T-helper 2 cell treated with Interferon-gamma antibody and Interleukin-4, amounts not matched to agents 5 μg/mL and 100 μg/mL, for 36 hours (primary cell): ENCODE results near the gene CACHD1.

ENCODE experiments used
- DNase-seq: peaks from one replicate; pipeline ENCODE4 v3.0.0; 2021; ENCODE audit warnings: low spot score
- H3K27ac Mint-ChIP-seq: one replicate; pipeline ENCODE4 v1.8.0; 2021; ENCODE audit warnings: mild to moderate bottlenecking, mixed read lengths
- H3K27me3 Mint-ChIP-seq: one replicate; pipeline ENCODE4 v1.8.0; 2021; ENCODE audit warnings: low read depth, mixed read lengths
- H3K36me3 Mint-ChIP-seq: one replicate; pipeline ENCODE4 v1.8.0; 2021; ENCODE audit warnings: low read depth, mixed read lengths
- H3K4me1 Mint-ChIP-seq: one replicate; pipeline ENCODE4 v1.8.0; 2021; ENCODE audit warnings: low read depth, mixed read lengths
- H3K4me3 Mint-ChIP-seq: one replicate; pipeline ENCODE4 v1.8.0; 2022; ENCODE audit warnings: mild to moderate bottlenecking, moderate library complexity, mixed read lengths
- H3K9me3 Mint-ChIP-seq: one replicate; pipeline ENCODE4 v1.8.0; 2021; ENCODE audit warnings: mixed read lengths

Gene CACHD1

GRCh38 chr1:64650411-64650810 lies 180.5 kb downstream of the CACHD1 start:
- Mint-ChIP-seq H3K36me3 (no peaks in the 10 kb centered on the region), H3K4me3 (no peak overlapping the region), H3K27ac (no peak overlapping the region), H3K27me3 (peaks cover 8% of the 10 kb centered on the region), H3K9me3 (no peaks in the 10 kb centered on the region), H3K4me1 (no peaks in the 10 kb centered on the region)
- DNase-seq = no peak

GRCh38 chr1:64651841-64652240 lies 181.9 kb downstream of the CACHD1 start:
- H3K36me3 Mint-ChIP-seq = no peaks in the 10 kb centered on the region
- no peak for DNase-seq
- no peaks in the 10 kb centered on the region for H3K4me1 Mint-ChIP-seq
- peaks cover 8% of the 10 kb centered on the region for H3K27me3 Mint-ChIP-seq
- H3K27ac Mint-ChIP-seq = no peak overlapping the region
- no peaks in the 10 kb centered on the region for H3K9me3 Mint-ChIP-seq
- no peak overlapping the region for H3K4me3 Mint-ChIP-seq

DNA sequence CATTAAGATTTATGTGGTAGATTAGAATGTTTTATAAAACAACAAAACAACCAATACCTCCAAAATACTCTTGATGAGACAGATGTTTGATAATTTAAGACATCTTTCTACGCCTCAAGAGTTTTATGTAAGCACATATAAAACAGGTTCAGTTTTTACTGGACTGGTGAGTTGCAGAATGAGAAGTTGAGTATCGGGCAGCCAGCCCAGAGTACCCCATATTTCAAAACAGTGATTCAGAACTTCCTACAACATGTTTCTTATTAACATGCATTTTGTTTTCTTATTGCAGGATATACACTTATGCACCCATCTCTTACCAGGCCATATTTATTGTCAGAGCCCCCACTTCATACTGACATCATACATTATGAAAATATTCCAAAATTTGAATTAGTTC lies 183.5 kb downstream of the CACHD1 start:
- peaks cover 10% of the 10 kb centered on the region for H3K27me3 Mint-ChIP-seq
- H3K27ac Mint-ChIP-seq = no peak overlapping the region
- no peak overlapping the region for H3K4me3 Mint-ChIP-seq
- no peaks in the 10 kb centered on the region for H3K36me3 Mint-ChIP-seq
- no peak for DNase-seq
- H3K9me3 Mint-ChIP-seq = no peaks in the 10 kb centered on the region
- H3K4me1 Mint-ChIP-seq = no peaks in the 10 kb centered on the region

DNA sequence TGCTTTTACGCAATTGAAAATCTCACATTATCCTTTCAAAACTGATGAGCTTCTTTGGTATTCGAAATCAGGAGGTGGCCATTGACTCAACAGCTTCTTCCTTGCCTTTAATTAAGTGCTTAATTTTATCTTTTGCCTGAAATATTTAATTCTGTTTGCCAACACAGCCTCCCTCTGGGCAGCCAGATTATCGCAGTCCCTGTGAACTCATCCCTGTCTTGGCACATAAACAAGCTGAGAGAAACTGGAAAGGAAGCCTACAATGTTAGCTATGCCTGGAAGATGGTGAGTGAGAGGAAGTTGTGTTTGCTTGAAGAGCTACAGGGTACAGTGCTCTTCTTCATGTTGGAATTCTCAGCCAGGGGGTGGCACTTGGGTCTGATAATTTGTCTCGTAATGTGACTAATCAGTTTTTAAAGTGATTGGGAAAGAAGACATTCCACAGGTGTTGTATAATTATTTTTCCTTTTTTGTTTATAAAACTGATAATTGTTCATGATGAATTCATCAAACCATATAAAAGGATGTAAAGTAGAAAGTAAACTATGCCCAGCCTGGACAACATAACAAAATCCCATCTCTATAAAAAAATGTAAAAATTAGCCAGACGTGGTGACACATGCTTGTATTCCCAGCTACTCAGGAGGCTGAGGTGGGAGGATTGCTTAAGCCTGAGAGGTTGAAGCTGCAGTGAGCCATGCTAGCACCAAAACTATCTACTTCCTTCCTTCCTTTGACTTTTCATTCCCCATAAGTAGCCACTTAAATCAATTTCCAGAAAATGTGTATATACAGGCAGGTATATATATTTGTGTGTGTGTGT lies 184.8 kb downstream of the CACHD1 start:
- H3K36me3 Mint-ChIP-seq = no peaks in the 10 kb centered on the region
- no peak for DNase-seq
- H3K9me3 Mint-ChIP-seq = no peaks in the 10 kb centered on the region
- H3K27ac Mint-ChIP-seq = no peak overlapping the region
- H3K27me3 Mint-ChIP-seq = peaks cover 10% of the 10 kb centered on the region
- no peak overlapping the region for H3K4me3 Mint-ChIP-seq
- H3K4me1 Mint-ChIP-seq = no peaks in the 10 kb centered on the region

DNA sequence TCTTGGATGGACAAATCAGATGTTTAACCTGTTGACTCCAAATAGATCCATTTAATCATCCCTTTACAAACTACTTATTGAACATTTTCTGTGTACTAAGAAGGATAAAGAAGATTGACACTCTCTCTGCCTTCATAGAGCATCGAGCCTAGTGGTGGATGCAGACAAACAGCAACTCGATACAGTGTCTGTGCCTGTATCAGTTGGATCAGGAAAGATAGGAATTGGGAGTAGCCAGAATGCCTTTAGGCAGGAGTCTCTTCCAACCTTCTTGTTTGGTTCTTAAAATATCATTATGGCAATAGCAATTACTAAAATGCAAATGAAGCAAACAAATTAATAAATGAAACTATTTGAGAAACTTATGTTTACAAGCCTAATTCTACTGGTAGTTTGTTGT lies 185.9 kb downstream of the CACHD1 start:
- no peak overlapping the region for H3K4me3 Mint-ChIP-seq
- no peaks in the 10 kb centered on the region for H3K9me3 Mint-ChIP-seq
- no peaks in the 10 kb centered on the region for H3K4me1 Mint-ChIP-seq
- H3K36me3 Mint-ChIP-seq = no peaks in the 10 kb centered on the region
- no peak for DNase-seq
- peaks cover 10% of the 10 kb centered on the region for H3K27me3 Mint-ChIP-seq
- no peak overlapping the region for H3K27ac Mint-ChIP-seq

- H3K9me3 Mint-ChIP-seq = no peaks in the 10 kb centered on the region
- no peak overlapping the region for H3K27ac Mint-ChIP-seq
- H3K4me1 Mint-ChIP-seq = no peaks in the 10 kb centered on the region
- no peaks in the 10 kb centered on the region for H3K36me3 Mint-ChIP-seq
- no peak for DNase-seq
- peaks cover 4% of the 10 kb centered on the region for H3K27me3 Mint-ChIP-seq
- H3K4me3 Mint-ChIP-seq = no peak overlapping the region
These were observed 189.7 kb downstream of the CACHD1 start for GRCh38 chr1:64659478-64660138.

- Mint-ChIP-seq H3K4me3 (no peak overlapping the region), H3K27ac (no peak overlapping the region), H3K9me3 (no peaks in the 10 kb centered on the region), H3K27me3 (no peaks in the 10 kb centered on the region), H3K4me1 (no peaks in the 10 kb centered on the region), H3K36me3 (no peaks in the 10 kb centered on the region)
- DNase-seq = no peak
These were observed 193.7 kb downstream of the CACHD1 start for GRCh38 chr1:64663668-64664067.

- DNase-seq = no peak
- Mint-ChIP-seq H3K4me3 (no peak overlapping the region), H3K9me3 (no peaks in the 10 kb centered on the region), H3K27me3 (no peaks in the 10 kb centered on the region), H3K4me1 (no peaks in the 10 kb centered on the region), H3K27ac (no peak overlapping the region), H3K36me3 (no peaks in the 10 kb centered on the region)
These were observed 194.4 kb downstream of the CACHD1 start for GRCh38 chr1:64664299-64664698.

DNA sequence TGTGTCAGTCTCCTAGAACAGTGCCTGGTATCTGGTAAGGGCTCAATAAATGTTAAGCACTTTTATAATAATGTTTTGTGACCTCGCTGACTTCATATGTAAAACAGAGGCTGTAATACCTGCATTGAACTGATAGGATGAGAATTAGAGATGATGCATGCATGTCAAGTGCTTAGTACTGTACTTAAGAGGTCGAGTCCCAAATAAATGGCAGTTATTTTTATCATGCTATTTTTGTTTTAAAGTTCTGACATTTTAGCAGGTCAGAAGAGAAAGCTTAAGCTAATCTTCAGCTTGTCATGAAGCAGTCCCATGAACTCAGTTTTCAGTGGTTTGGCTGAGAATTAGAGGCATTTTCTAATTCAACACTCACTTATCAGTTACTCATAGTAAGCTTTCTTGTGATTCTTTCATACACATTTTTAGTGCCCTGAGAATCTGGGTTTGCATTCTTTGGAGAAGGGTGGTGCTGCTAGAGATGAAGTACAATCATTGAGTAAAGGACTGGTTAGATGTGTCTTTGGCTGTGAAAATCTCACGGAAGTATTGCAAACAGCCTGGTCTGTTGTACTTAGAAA lies 199.3 kb downstream of the CACHD1 start:
- Mint-ChIP-seq H3K36me3 (no peaks in the 10 kb centered on the region), H3K4me1 (no peaks in the 10 kb centered on the region), H3K27ac (no peak overlapping the region), H3K27me3 (no peaks in the 10 kb centered on the region), H3K9me3 (no peaks in the 10 kb centered on the region), H3K4me3 (no peak overlapping the region)
- no peak for DNase-seq

DNA sequence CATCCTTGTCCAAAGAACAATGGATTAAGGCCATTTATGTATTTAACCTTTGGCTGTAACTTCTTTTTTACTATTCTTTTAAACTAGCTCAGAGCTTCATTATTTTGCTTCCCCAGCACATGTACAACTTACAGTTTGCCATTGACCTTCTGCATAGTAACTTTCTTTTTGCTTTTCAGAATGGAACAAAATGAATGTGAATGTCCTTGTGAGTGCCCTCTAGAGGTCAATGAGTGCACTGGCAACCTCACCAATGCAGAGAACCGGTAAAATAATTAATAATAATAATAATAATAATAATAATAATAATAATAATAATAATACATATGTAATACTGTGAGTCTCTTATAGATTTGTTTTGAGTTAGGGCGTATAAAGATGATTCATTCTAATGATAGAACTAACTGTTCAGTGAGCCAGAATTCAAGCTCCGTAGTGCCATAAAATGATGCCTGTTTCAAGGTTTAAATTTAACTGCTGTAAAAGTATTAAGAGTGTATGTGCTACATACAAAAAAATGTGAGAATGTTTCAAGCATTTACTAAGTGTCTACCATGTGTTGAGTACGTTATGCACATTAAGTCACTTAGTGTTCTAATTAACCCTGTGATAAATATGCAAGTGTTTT lies 205.9 kb downstream of the CACHD1 start:
- Mint-ChIP-seq H3K4me1 (no peaks in the 10 kb centered on the region), H3K4me3 (no peak overlapping the region), H3K27me3 (no peaks in the 10 kb centered on the region), H3K27ac (no peak overlapping the region), H3K36me3 (no peaks in the 10 kb centered on the region), H3K9me3 (no peaks in the 10 kb centered on the region)
- no peak for DNase-seq

DNA sequence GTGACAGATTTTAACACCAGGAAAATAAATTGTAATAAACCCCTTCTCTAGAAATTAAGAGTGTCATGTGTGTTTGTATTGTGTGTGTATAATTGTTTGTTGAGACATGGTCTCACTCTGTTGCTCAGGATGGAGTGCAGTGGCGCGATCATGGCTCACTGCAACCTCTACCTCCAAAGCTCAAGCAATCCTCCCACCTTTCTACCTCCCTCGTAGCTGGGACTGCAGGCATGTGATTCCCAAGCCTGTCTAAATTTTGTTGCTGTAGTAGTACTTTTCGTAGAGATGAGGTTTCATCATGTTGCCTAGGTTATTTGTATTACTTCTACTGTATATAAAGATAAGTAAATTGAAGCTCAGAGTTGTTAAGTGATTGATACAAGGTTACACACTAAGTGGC lies 206.5 kb downstream of the CACHD1 start:
- H3K4me3 Mint-ChIP-seq = no peak overlapping the region
- no peaks in the 10 kb centered on the region for H3K4me1 Mint-ChIP-seq
- H3K36me3 Mint-ChIP-seq = no peaks in the 10 kb centered on the region
- no peaks in the 10 kb centered on the region for H3K27me3 Mint-ChIP-seq
- no peak for DNase-seq
- no peaks in the 10 kb centered on the region for H3K9me3 Mint-ChIP-seq
- H3K27ac Mint-ChIP-seq = no peak overlapping the region

DNA sequence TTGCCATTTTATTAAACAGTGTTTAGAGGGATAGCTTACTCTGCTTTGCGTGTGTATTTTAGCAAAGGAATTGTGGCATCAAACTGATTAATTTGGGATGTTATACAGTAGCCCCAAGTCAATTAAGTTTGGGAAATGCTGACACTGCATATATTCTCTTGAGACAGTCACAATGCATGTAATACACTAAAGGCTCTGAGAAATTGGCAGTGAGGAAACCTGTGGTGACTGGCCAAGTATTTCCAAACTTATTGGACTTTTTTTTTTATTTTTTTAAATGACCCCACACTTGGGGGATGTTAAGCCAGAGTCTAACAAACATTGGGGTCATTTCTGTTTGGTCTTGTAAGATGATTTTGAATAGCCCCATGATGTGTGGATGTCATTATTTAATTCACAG lies 207.6 kb downstream of the CACHD1 start:
- H3K27ac Mint-ChIP-seq = no peak overlapping the region
- H3K4me1 Mint-ChIP-seq = no peaks in the 10 kb centered on the region
- H3K36me3 Mint-ChIP-seq = no peaks in the 10 kb centered on the region
- no peaks in the 10 kb centered on the region for H3K27me3 Mint-ChIP-seq
- H3K4me3 Mint-ChIP-seq = no peak overlapping the region
- H3K9me3 Mint-ChIP-seq = no peaks in the 10 kb centered on the region
- no peak for DNase-seq

GRCh38 chr1:64678366-64678765 lies 208.4 kb downstream of the CACHD1 start:
- H3K27ac Mint-ChIP-seq = no peak overlapping the region

GRCh38 chr1:64679177-64679576 lies 209.2 kb downstream of the CACHD1 start:
- Mint-ChIP-seq H3K4me1 (no peaks in the 10 kb centered on the region), H3K36me3 (no peaks in the 10 kb centered on the region), H3K27me3 (no peaks in the 10 kb centered on the region), H3K4me3 (no peak overlapping the region), H3K9me3 (no peaks in the 10 kb centered on the region), H3K27ac (no peak overlapping the region)
- DNase-seq = no peak

More at GRCh38 chr1:64678366-64678765, 208.4 kb downstream of the CACHD1 start:
- DNase-seq = no peak
- H3K4me3 Mint-ChIP-seq = no peak overlapping the region
- H3K4me1 Mint-ChIP-seq = no peaks in the 10 kb centered on the region
- no peaks in the 10 kb centered on the region for H3K9me3 Mint-ChIP-seq
- H3K27me3 Mint-ChIP-seq = no peaks in the 10 kb centered on the region
- no peaks in the 10 kb centered on the region for H3K36me3 Mint-ChIP-seq
